Karpas-422 (cell line): ENCODE results near the gene FRAS1. TPM values are rescaled to one million over a fixed set of nuclear protein-coding genes. Genes with fewer than 3 reads are reported as not detected.

Experiments
- DNase-seq: peaks from one replicate; pipeline ENCODE4 v3.0.0-alpha.2; 2015
- H2AFZ ChIP-seq: fragments of 200-600 bp; sonication (generic); 2 replicates; pipeline ENCODE4 v1.6.1; 2014; ENCODE audit warnings: antibody characterized with exemption, low read length, mixed read lengths
- H3K27ac ChIP-seq: fragments of 200-600 bp; sonication (generic); 2 replicates; pipeline ENCODE4 v1.5.1; 2014; ENCODE audit warnings: mild to moderate bottlenecking, low read length, moderate library complexity
- H3K27me3 ChIP-seq: fragments of 200-600 bp; sonication (generic); 2 replicates; pipeline ENCODE4 v1.6.1; 2014; ENCODE audit warnings: low read length, mixed read lengths
- H3K36me3 ChIP-seq: fragments of 200-600 bp; sonication (generic); 2 replicates; pipeline ENCODE4 v1.6.1; 2014; ENCODE audit warnings: low read length, mixed read lengths; ENCODE audit not compliant: insufficient read depth
- H3K4me1 ChIP-seq: fragments of 200-600 bp; sonication (generic); 2 replicates; pipeline ENCODE4 v1.6.1; 2014; ENCODE audit warnings: mild to moderate bottlenecking, low read length, mixed read lengths
- H3K4me2 ChIP-seq: fragments of 200-600 bp; sonication (generic); 2 replicates; pipeline ENCODE4 v1.6.1; 2014; ENCODE audit warnings: low read length, low read depth, mild to moderate bottlenecking; ENCODE audit not compliant: poor library complexity, severe bottlenecking
- H3K4me3 ChIP-seq: fragments of 200-600 bp; sonication (generic); 2 replicates; pipeline ENCODE4 v1.5.1; 2014; ENCODE audit warnings: mild to moderate bottlenecking, antibody characterized with exemption, low read length, mixed read lengths
- H3K79me2 ChIP-seq: fragments of 200-600 bp; sonication (generic); 2 replicates; pipeline ENCODE4 v1.6.1; 2014; ENCODE audit warnings: mild to moderate bottlenecking, low read length, mixed read lengths
- H3K9ac ChIP-seq: fragments of 200-600 bp; sonication (generic); 2 replicates; pipeline ENCODE4 v1.6.0; 2014; ENCODE audit warnings: low read length
- H3K9me2 ChIP-seq: fragments of 200-600 bp; sonication (generic), shearing (Covaris generic); replicated peaks from 2 replicates; pipeline ENCODE4 v1.6.0; 2014; ENCODE audit warnings: mild to moderate bottlenecking, low read length, moderate library complexity; ENCODE audit not compliant: insufficient read depth
- H3K9me3 ChIP-seq: fragments of 300-700, 200-600 bp; sonication (generic); 2 replicates; pipeline ENCODE4 v1.6.1; 2014; ENCODE audit warnings: low read length, mixed read lengths
- H4K20me1 ChIP-seq: fragments of 200-600 bp; sonication (generic); 2 replicates; pipeline ENCODE4 v1.6.1; 2014; ENCODE audit warnings: mild to moderate bottlenecking, antibody characterized with exemption, low read length, low read depth; ENCODE audit not compliant: insufficient read depth
- total RNA-seq: library from RNA; depleted of rRNA; stranded (reverse); fragments of >200 nt; shearing (Covaris generic); gene quantifications from 2 replicates; pipeline ENCODE4 v1.2.3, GENCODE V29; 2014; ENCODE audit warnings: low replicate concordance

The FRAS1 gene
- total RNA-seq, 1 experiment from 2014 or later: not detected

DNA sequence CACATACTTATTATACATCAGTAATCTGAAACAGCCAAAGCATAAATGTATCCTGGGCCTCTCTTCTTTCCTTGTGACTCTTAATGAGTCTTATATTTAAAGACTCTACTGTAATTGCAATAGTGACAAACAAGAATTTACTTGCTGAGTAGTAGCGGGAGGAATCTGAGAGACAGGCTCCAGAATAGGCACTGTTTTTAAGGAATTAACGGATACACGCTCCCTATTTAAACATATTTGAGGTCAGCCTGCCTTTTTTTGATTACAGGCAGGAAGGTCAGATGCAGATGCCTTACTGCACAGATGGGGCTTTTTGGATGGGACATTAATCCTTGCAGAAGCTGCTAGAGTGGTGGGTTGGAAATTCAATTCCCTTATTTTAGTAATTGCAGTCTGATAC is 298.2 kb downstream of the FRAS1 start:
- Histone ChIP-seq H3K9me3 (no peaks in the 10 kb centered on the region), H3K9ac (no peak overlapping the region), H3K27ac (no peak overlapping the region), H3K4me3 (no peak overlapping the region), H4K20me1 (no peaks in the 10 kb centered on the region), H2AFZ (no peak overlapping the region), H3K27me3 (no peaks in the 10 kb centered on the region), H3K4me1 (no peaks in the 10 kb centered on the region), H3K4me2 (no peak overlapping the region), H3K9me2 (no peaks in the 10 kb centered on the region), H3K36me3 (no peaks in the 10 kb centered on the region), H3K79me2 (no peaks in the 10 kb centered on the region)
- no peak for DNase-seq

DNA sequence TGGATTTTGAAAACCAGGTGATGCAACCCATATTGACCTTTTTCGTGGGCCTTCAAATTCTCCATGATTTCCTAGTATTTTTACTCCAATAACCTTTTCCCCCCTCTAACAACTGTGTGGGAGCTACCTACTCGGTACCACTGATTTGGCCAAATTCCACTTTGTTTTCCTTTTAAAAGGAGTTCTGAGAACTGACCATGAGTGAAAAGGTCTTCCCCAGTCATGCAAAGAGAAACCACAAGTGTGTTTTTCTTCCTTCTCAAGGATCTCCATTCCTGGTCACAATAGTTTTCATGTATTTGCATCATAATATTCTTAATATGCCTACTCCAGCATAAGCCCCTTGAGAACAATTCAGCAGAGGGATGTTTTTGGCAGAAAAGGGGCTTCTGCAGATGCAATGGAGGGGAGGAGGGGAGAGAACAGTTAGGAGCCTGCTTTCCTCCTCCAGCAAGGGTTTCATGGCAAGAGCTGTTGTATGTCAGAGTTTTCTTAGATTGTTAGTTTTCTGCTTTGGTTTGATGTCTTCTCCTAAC is 299.2 kb downstream of the FRAS1 start:
- H3K27ac ChIP-seq: no peak overlapping the region
- no peaks in the 10 kb centered on the region for H3K79me2 ChIP-seq
- no peaks in the 10 kb centered on the region for H3K36me3 ChIP-seq
- no peak for DNase-seq
- no peaks in the 10 kb centered on the region for H3K27me3 ChIP-seq
- no peak overlapping the region for H3K4me3 ChIP-seq
- no peaks in the 10 kb centered on the region for H4K20me1 ChIP-seq
- no peaks in the 10 kb centered on the region for H3K9me3 ChIP-seq
- H3K9me2 ChIP-seq: no peaks in the 10 kb centered on the region
- no peak overlapping the region for H3K4me2 ChIP-seq
- no peak overlapping the region for H3K9ac ChIP-seq
- H2AFZ ChIP-seq: no peak overlapping the region
- no peaks in the 10 kb centered on the region for H3K4me1 ChIP-seq

DNA sequence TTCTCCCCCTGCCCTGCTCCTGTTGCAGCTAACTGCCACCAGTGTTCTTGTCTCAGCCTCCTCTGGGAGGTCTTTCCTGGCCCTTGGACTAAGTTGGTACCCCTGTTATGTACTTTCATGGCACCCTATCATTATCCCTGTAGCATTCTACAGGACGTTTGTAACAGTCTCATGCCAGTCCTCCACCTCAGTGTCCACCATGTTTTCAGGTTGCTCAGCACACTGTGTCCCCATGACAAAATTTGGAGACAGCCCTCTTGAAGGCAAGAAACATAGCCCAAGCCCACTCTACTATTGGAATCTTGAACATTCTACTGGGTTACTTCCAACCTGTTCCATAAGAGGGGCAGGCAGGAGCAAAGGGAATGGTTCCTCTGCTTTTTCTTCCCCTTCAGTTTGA is 300.0 kb downstream of the FRAS1 start:
- H4K20me1 ChIP-seq: no peaks in the 10 kb centered on the region
- H3K9ac ChIP-seq: no peak overlapping the region
- no peaks in the 10 kb centered on the region for H3K36me3 ChIP-seq
- H3K4me1 ChIP-seq: no peaks in the 10 kb centered on the region
- H3K9me3 ChIP-seq: no peaks in the 10 kb centered on the region
- no peaks in the 10 kb centered on the region for H3K79me2 ChIP-seq
- no peak overlapping the region for H3K4me2 ChIP-seq
- H2AFZ ChIP-seq: no peak overlapping the region
- H3K27me3 ChIP-seq: no peaks in the 10 kb centered on the region
- DNase-seq: no peak
- H3K27ac ChIP-seq: no peak overlapping the region
- no peaks in the 10 kb centered on the region for H3K9me2 ChIP-seq
- no peak overlapping the region for H3K4me3 ChIP-seq

DNA sequence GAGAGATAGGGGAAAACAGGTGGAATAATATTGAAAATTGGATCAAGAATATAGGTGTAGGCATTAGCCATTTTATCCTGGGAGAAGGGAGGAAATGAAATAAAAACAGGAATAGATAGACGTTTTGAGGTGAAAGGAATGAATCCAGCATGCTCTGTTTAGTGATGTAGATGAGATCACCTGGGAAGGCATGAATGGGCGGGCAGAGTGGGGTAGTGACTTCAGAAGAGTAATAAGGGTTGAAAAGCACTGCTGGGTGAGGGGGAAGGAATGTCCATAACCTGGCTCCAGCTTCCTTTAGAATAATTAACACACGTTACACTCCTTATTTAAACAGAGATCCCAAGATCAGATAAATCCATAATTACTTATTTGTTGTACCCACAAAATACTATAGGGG is 303.3 kb downstream of the FRAS1 start:
- H3K79me2 ChIP-seq: no peaks in the 10 kb centered on the region
- no peak overlapping the region for H3K4me3 ChIP-seq
- no peaks in the 10 kb centered on the region for H3K27me3 ChIP-seq
- DNase-seq: no peak
- no peaks in the 10 kb centered on the region for H3K36me3 ChIP-seq
- no peak overlapping the region for H3K27ac ChIP-seq
- no peaks in the 10 kb centered on the region for H4K20me1 ChIP-seq
- no peak overlapping the region for H3K9ac ChIP-seq
- no peaks in the 10 kb centered on the region for H3K9me2 ChIP-seq
- H2AFZ ChIP-seq: no peak overlapping the region
- H3K4me2 ChIP-seq: no peak overlapping the region
- no peaks in the 10 kb centered on the region for H3K4me1 ChIP-seq
- no peaks in the 10 kb centered on the region for H3K9me3 ChIP-seq

DNA sequence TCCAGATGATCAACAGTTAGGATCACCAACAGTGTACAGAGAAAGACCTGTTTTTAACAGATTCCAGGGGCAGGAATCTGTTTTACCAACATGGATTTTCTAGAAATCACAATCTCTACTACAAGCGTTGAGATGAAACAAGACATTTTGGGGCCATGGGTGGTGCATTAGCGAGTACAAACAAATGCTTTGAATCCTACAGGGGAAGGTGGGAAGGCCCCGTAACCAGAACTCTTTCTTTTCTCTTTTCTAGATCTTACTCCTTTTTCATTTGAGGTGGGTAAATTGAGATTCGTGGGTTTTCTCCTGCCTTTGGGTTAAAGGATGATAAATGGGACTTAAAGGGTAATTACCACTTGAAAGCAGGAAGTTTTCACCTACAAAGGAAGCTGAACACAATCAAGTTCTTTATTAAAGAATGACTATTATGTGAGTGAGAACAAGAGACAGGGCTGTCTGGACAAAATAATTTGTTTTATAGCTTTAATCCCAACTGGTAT is 304.5 kb downstream of the FRAS1 start:
- Histone ChIP-seq H3K27me3 (no peaks in the 10 kb centered on the region), H3K79me2 (no peaks in the 10 kb centered on the region), H3K4me2 (no peak overlapping the region), H3K36me3 (no peaks in the 10 kb centered on the region), H3K27ac (no peak overlapping the region), H3K9me3 (no peaks in the 10 kb centered on the region), H3K9me2 (no peaks in the 10 kb centered on the region), H4K20me1 (no peaks in the 10 kb centered on the region), H2AFZ (no peak overlapping the region), H3K4me3 (no peak overlapping the region), H3K9ac (no peak overlapping the region), H3K4me1 (no peaks in the 10 kb centered on the region)
- DNase-seq: no peak

DNA sequence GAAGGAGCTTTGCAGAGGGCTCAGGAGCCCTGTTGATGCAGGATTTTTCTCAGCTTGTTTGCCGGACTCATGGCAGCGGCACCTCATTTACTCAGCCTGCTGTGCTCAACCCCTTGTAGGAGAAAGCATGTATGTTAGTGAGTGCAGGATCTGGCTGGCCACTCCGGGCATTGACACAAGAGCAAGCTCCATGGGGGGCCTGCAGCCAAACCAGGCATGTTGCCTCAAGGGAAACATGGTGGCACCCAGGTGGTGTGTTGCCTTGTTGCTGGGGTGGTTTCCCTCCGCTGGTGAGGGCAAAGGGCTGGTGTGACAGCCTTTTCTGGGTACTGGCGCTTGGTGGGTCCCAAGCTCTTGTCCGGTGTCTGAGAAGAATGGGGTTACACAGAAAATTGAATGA is 305.2 kb downstream of the FRAS1 start:
- Histone ChIP-seq H3K79me2 (no peaks in the 10 kb centered on the region), H3K27ac (no peak overlapping the region), H3K4me2 (no peak overlapping the region), H3K9me2 (no peaks in the 10 kb centered on the region), H3K4me3 (no peak overlapping the region), H3K9me3 (no peaks in the 10 kb centered on the region), H3K4me1 (no peaks in the 10 kb centered on the region), H3K27me3 (no peaks in the 10 kb centered on the region), H2AFZ (no peak overlapping the region), H3K9ac (no peak overlapping the region), H4K20me1 (no peaks in the 10 kb centered on the region), H3K36me3 (no peaks in the 10 kb centered on the region)
- no peak for DNase-seq

DNA sequence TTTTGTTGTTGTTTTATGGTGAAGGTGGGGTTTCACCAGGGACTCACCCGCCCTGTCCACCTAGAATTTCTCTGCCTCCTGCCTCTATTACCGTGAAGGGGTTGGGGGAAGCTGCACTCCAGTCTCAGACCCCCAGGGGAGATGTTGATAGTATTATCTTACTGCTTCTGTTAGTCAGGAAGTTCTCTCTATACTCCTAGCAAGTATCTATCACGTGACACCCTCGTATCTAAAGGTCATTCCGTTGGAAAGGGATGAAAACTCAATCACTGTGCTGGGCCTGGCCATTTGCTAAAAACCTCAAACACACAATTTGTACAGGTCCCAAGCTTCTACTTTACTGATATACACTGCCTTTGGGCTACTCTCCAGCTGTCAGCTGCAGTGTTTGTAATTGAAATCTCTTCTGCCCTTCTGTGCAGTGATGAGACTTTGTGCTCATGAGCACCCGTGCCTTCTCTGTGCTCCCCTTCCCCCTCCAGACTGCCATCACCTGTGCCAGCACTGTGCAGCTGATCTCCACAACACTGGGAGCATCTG is 306.0 kb downstream of the FRAS1 start:
- H3K27me3 ChIP-seq: no peaks in the 10 kb centered on the region
- H3K4me2 ChIP-seq: no peak overlapping the region
- H3K27ac ChIP-seq: no peak overlapping the region
- no peak overlapping the region for H3K4me3 ChIP-seq
- H3K36me3 ChIP-seq: no peaks in the 10 kb centered on the region
- H2AFZ ChIP-seq: no peak overlapping the region
- H3K9me2 ChIP-seq: no peaks in the 10 kb centered on the region
- no peaks in the 10 kb centered on the region for H3K9me3 ChIP-seq
- H3K79me2 ChIP-seq: no peaks in the 10 kb centered on the region
- H3K9ac ChIP-seq: no peak overlapping the region
- no peak for DNase-seq
- no peaks in the 10 kb centered on the region for H4K20me1 ChIP-seq
- no peaks in the 10 kb centered on the region for H3K4me1 ChIP-seq

DNA sequence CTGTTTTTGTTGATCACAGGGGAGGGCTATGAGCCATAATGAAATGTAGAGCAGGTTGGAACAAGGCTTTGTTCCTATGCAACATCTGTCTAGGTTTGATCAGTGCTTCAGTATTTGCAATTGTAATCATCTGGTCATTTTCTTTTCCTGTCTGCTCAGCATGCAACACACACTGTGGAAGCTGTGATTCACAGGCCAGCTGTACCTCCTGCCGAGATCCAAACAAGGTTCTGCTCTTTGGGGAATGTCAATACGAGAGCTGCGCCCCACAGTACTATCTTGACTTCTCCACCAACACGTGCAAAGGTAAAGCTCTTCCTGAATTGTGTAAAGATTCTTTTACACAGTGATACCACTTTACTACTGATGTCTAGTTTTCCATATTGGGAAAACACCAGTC is 312.6 kb downstream of the FRAS1 start:
- no peaks in the 10 kb centered on the region for H3K27me3 ChIP-seq
- no peak overlapping the region for H2AFZ ChIP-seq
- H3K27ac ChIP-seq: no peak overlapping the region
- no peaks in the 10 kb centered on the region for H3K36me3 ChIP-seq
- H3K4me1 ChIP-seq: no peaks in the 10 kb centered on the region
- H3K9ac ChIP-seq: no peak overlapping the region
- H3K9me3 ChIP-seq: no peaks in the 10 kb centered on the region
- no peak overlapping the region for H3K4me3 ChIP-seq
- DNase-seq: no peak
- H4K20me1 ChIP-seq: no peaks in the 10 kb centered on the region
- H3K9me2 ChIP-seq: no peaks in the 10 kb centered on the region
- H3K4me2 ChIP-seq: no peak overlapping the region
- no peaks in the 10 kb centered on the region for H3K79me2 ChIP-seq
